Measurements from ENCODE around the gene FOXS1.

GRCh38 chr20:31797364-31797763, 48.0 kb downstream of the FOXS1 start:
- TF ChIP-seq CTCF (IDR thresholded peaks at IDR 0.05): no peak
- TF ChIP-seq POLR2AphosphoS5 (IDR thresholded peaks at IDR 0.05; ENCODE audit: low read depth, low read length): no peak
- TF ChIP-seq TCF7L2 (IDR thresholded peaks at IDR 0.05; ENCODE audit: low read depth, low read length): no peak
- TF ChIP-seq SIN3A (IDR thresholded peaks at IDR 0.05; ENCODE audit: borderline replicate concordance, insufficient read depth, low read depth, low read length): no peak

All from Panc1 (cell line).